Ascending aorta (tissue), 2 donors: Measurements from ENCODE around the gene ARHGAP45. TPM values are rescaled to one million over a fixed set of nuclear protein-coding genes. Genes with fewer than 3 reads are reported as not detected.

ENCODE experiments used
- DNase-seq, 2 donors: peaks; one replicate each; pipeline ENCODE4 v3.0.0-alpha.2; 2019; ENCODE audit warnings: low spot score in 2 of 2
- H3K27ac ChIP-seq, 2 donors: fragments of 200-600 bp; sonication (generic); one replicate each; pipeline ENCODE4 v1.5.1; 2016 to 2017; ENCODE audit warnings: mild to moderate bottlenecking in 1 of 2
- H3K27me3 ChIP-seq: fragments of 200-600 bp; sonication (generic); one replicate; pipeline ENCODE4 v1.5.1; 2017
- H3K36me3 ChIP-seq, 2 donors: fragments of 200-600 bp; sonication (generic); one replicate each; pipeline ENCODE4 v1.5.1; 2016
- H3K4me1 ChIP-seq, 2 donors: fragments of 200-600 bp; sonication (generic); one replicate each; pipeline ENCODE4 v1.5.1; 2016 to 2017; ENCODE audit warnings: mild to moderate bottlenecking in 1 of 2
- H3K4me3 ChIP-seq, 2 donors: fragments of 200-600 bp; sonication (generic); one replicate each; pipeline ENCODE4 v1.5.1; 2016 to 2017; ENCODE audit warnings: mild to moderate bottlenecking in 1 of 2
- H3K9me3 ChIP-seq, 2 donors: fragments of 200-600 bp; sonication (generic); one replicate each; pipeline ENCODE4 v1.5.1; 2016
- intact Hi-C: fragments of 100-400 bp; cut with DNase I; formaldehyde crosslinking; loops from one replicate; pipeline ENCODE4 v1.15.1; 2023
- total RNA-seq: library from RNA; depleted of rRNA; stranded (reverse); fragments of >200 nt; gene quantifications from one replicate; pipeline ENCODE4 v1.1.0, GENCODE V29; 2016
- TF ChIP-seq, protein P1 (sequence below), 3 experiments: fragments of 200-600 bp in 2 of 3; fragments of 450-650 bp in 1 of 3; sonication (generic) in 2 of 3; IDR thresholded peaks; one replicate each; pipeline ENCODE4 v1.5.1; 2016 to 2019; ENCODE audit warnings: antibody characterized with exemption in 3 of 3, mild to moderate bottlenecking in 1 of 3, moderate library complexity in 1 of 3

The ARHGAP45 gene
- total RNA-seq, 1 donor from 2014 or later: 66.5 TPM

GRCh38 chr19:1132552-1133383, 65.8 kb downstream of the ARHGAP45 start:
- no peaks in the 10 kb centered on the region for H3K27me3 ChIP-seq
- peak overlapping the region; percentile 91 to 96 for H3K27ac ChIP-seq
- DNase-seq: no peak
- peaks cover 8 to 31% of the 10 kb centered on the region in 2 donors for H3K4me1 ChIP-seq
- H3K36me3 ChIP-seq: peaks cover 0 to 3% of the 10 kb centered on the region in 2 donors
- intact Hi-C loops: loop anchor here (1.0 to 2.0 kb wide), 2 partner anchors 20 to 40 kb away; no protein-coding TSS in a partner anchor
- H3K9me3 ChIP-seq: no peaks in the 10 kb centered on the region
- TF ChIP-seq, protein P1, sequence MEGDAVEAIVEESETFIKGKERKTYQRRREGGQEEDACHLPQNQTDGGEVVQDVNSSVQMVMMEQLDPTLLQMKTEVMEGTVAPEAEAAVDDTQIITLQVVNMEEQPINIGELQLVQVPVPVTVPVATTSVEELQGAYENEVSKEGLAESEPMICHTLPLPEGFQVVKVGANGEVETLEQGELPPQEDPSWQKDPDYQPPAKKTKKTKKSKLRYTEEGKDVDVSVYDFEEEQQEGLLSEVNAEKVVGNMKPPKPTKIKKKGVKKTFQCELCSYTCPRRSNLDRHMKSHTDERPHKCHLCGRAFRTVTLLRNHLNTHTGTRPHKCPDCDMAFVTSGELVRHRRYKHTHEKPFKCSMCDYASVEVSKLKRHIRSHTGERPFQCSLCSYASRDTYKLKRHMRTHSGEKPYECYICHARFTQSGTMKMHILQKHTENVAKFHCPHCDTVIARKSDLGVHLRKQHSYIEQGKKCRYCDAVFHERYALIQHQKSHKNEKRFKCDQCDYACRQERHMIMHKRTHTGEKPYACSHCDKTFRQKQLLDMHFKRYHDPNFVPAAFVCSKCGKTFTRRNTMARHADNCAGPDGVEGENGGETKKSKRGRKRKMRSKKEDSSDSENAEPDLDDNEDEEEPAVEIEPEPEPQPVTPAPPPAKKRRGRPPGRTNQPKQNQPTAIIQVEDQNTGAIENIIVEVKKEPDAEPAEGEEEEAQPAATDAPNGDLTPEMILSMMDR (IDR thresholded peaks at IDR 0.05): no peak
- peak overlapping the region; percentile 61 to 74 for H3K4me3 ChIP-seq

- TF ChIP-seq, protein P1 (IDR thresholded peaks at IDR 0.05): no peak
- intact Hi-C loops: loop anchor here (2.0 kb wide), 1 partner anchor 39 kb away; no protein-coding TSS in a partner anchor
- H3K9me3 ChIP-seq: no peaks in the 10 kb centered on the region
- DNase-seq: peak in 1 of 2 donors; percentile 75
- peak overlapping the region; percentile 91 to 96 for H3K27ac ChIP-seq
- H3K27me3 ChIP-seq: no peaks in the 10 kb centered on the region
- peaks cover 8 to 31% of the 10 kb centered on the region in 2 donors for H3K4me1 ChIP-seq
- peak overlapping the region in 1 of 2 donors; percentile 74 for H3K4me3 ChIP-seq
- H3K36me3 ChIP-seq: peaks cover 0 to 3% of the 10 kb centered on the region in 2 donors
Observed at GRCh38 chr19:1133471-1133929, 66.5 kb downstream of the ARHGAP45 start.

GRCh38 chr19:1134431-1134830, 67.5 kb downstream of the ARHGAP45 start:
- peaks cover 8 to 31% of the 10 kb centered on the region in 2 donors for H3K4me1 ChIP-seq
- intact Hi-C loops: no loop called here

GRCh38 chr19:1135454-1135853, 68.5 kb downstream of the ARHGAP45 start:
- Histone ChIP-seq H3K4me1 (peaks cover 8 to 24% of the 10 kb centered on the region in 2 donors), H3K4me3 (no peak overlapping the region), H3K36me3 (peaks cover 5% of the 10 kb centered on the region in 2 donors), H3K27me3 (no peaks in the 10 kb centered on the region), H3K27ac (peak overlapping the region; percentile 20 to 42), H3K9me3 (no peaks in the 10 kb centered on the region)
- intact Hi-C loops: no loop called here
- DNase-seq: no peak
- TF ChIP-seq, protein P1 (IDR thresholded peaks at IDR 0.05): no peak

More at GRCh38 chr19:1134431-1134830, 67.5 kb downstream of the ARHGAP45 start:
- TF ChIP-seq, protein P1 (IDR thresholded peaks at IDR 0.05): no peak
- H3K27ac ChIP-seq: peak overlapping the region; percentile 91 to 96
- H3K9me3 ChIP-seq: no peaks in the 10 kb centered on the region
- no peak overlapping the region for H3K4me3 ChIP-seq
- DNase-seq: no peak
- no peaks in the 10 kb centered on the region for H3K27me3 ChIP-seq
- peaks cover 0 to 3% of the 10 kb centered on the region in 2 donors for H3K36me3 ChIP-seq

DNA sequence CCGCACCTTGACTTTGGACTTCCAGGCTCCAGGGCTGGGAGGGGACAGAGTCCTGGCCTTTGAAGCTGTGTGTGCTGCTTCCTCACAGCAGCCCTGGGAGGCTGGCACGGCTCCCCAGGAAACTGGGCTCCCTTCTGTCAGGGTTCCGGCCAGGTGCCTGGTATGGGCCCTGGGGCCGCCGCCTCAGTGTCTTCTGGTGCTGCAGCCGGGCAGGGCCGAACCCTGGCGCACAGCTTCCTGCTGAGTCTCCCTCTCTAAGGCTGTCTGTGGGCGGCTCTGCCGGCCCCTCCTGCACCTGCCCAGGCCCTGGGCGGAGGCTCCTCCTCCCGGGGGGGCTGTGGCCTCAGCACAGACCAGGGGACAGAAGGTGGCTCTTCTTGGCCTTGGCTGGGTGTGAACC, 69.2 kb downstream of the ARHGAP45 start:
- TF ChIP-seq, protein P1 (IDR thresholded peaks at IDR 0.05): no peak
- Histone ChIP-seq H3K27ac (peak overlapping the region; percentile 20 to 42), H3K9me3 (no peaks in the 10 kb centered on the region), H3K27me3 (no peaks in the 10 kb centered on the region), H3K4me3 (no peak overlapping the region), H3K36me3 (peaks cover 9 to 10% of the 10 kb centered on the region in 2 donors), H3K4me1 (peaks cover 8 to 17% of the 10 kb centered on the region in 2 donors)
- intact Hi-C loops: no loop called here
- no peak for DNase-seq

Other genes starting within 250 kb of the ARHGAP45 start
- not detected for gene PLPPR3, start 245.2 kb upstream of the ARHGAP45 start, total RNA-seq
- not detected for gene AZU1, start 239.3 kb upstream of the ARHGAP45 start, total RNA-seq
- gene PRTN3, start 226.2 kb upstream of the ARHGAP45 start, total RNA-seq: not detected
- not detected for gene ELANE, start 214.9 kb upstream of the ARHGAP45 start, total RNA-seq
- 1,680 TPM for gene CFD, start 207.5 kb upstream of the ARHGAP45 start, total RNA-seq
- 73.2 TPM for gene MED16, start 174.0 kb upstream of the ARHGAP45 start, total RNA-seq
- gene RNU6-9, start 173.7 kb upstream of the ARHGAP45 start, total RNA-seq: not detected
- 81.5 TPM for gene R3HDM4, start 153.9 kb upstream of the ARHGAP45 start, total RNA-seq
- gene KISS1R, start 149.8 kb upstream of the ARHGAP45 start, total RNA-seq: not detected
- gene ARID3A, start 141.1 kb upstream of the ARHGAP45 start, total RNA-seq: 55.3 TPM
- gene WDR18, start 82.8 kb upstream of the ARHGAP45 start, total RNA-seq: 65.7 TPM
- not detected for gene GRIN3B, start 66.7 kb upstream of the ARHGAP45 start, total RNA-seq
- 452 TPM for gene TMEM259, start 46.0 kb upstream of the ARHGAP45 start, total RNA-seq
- not detected for gene RNU6-2, start 45.6 kb upstream of the ARHGAP45 start, total RNA-seq
- 79.1 TPM for gene CNN2, start 40.6 kb upstream of the ARHGAP45 start, total RNA-seq
- 96.6 TPM for gene ABCA7, start 27.1 kb upstream of the ARHGAP45 start, total RNA-seq
- gene POLR2E, start 28.2 kb downstream of the ARHGAP45 start, total RNA-seq: 72.1 TPM
- 348 TPM for gene GPX4, start 36.8 kb downstream of the ARHGAP45 start, total RNA-seq
- gene SBNO2, start 107.1 kb downstream of the ARHGAP45 start, total RNA-seq: 120 TPM
- gene STK11, start 138.6 kb downstream of the ARHGAP45 start, total RNA-seq: 104 TPM
- 1.9 TPM for gene CBARP, start 170.8 kb downstream of the ARHGAP45 start, total RNA-seq
- gene ATP5F1D, start 174.6 kb downstream of the ARHGAP45 start, total RNA-seq: 232 TPM
- 307 TPM for gene MIDN, start 181.4 kb downstream of the ARHGAP45 start, total RNA-seq
- gene CIRBP, start 202.2 kb downstream of the ARHGAP45 start, total RNA-seq: 442 TPM
- 156 TPM for gene FAM174C, start 208.4 kb downstream of the ARHGAP45 start, total RNA-seq
- gene EFNA2, start 218.7 kb downstream of the ARHGAP45 start, total RNA-seq: not detected